Measurements from ENCODE around the gene CTNND2. TPM values are rescaled to one million over a fixed set of nuclear protein-coding genes. Genes with fewer than 3 reads are reported as not detected.
"Not testable (repeated sequence)": the region's sequence is repeated elsewhere in the genome, so short reads cannot be mapped to it uniquely, and the experiment has no call there.

CTNND2 gene
- total and polyA plus RNA-seq, 4 donors = 0.03 to 1.0 (median 0.27) TPM

- peaks cover 2% of the 10 kb centered on the region for H3K9me3 ChIP-seq (ENCODE audit: control insufficient read depth, low read length)
- no peak overlapping the region for H3K27ac ChIP-seq (ENCODE audit: low read depth in 1 of 2, low read length in 2 of 2)
- no peak for ATAC-seq (ENCODE audit: low FRiP score)
- H3K4me1 ChIP-seq (ENCODE audit: control insufficient read depth in 1 of 2, insufficient read depth in 2 of 2, low read length in 2 of 2) = no peaks in the 10 kb centered on the region
- H3K27me3 ChIP-seq (ENCODE audit: control insufficient read depth in 1 of 2, insufficient read depth in 2 of 2, low read length in 1 of 2) = no peaks in the 10 kb centered on the region
- WGBS, 2 donors = 65 to 73% methylated on average over 5 of the region's 5 CpGs
- DNase-seq = no peak
- intact Hi-C loops (cut with DNase I) = no loop called here
- H3K4me3 ChIP-seq (ENCODE audit: low read length in 2 of 2) = no peak overlapping the region
- no peaks in the 10 kb centered on the region for H3K36me3 ChIP-seq (ENCODE audit: control insufficient read depth in 1 of 2, insufficient read depth in 2 of 2, low read length in 1 of 2)
Observed at GRCh38 chr5:11426442-11426841, 477.8 kb downstream of the CTNND2 start.

GRCh38 chr5:11422342-11422741 is 481.9 kb downstream of the CTNND2 start:
- no peaks in the 10 kb centered on the region for H3K36me3 ChIP-seq (ENCODE audit: control insufficient read depth in 1 of 2, insufficient read depth in 2 of 2, low read length in 1 of 2)
- DNase-seq (no peak), ATAC-seq (ENCODE audit: low FRiP score) (no peak)
- no peaks in the 10 kb centered on the region for H3K27me3 ChIP-seq (ENCODE audit: control insufficient read depth in 1 of 2, insufficient read depth in 2 of 2, low read length in 1 of 2)
- no peaks in the 10 kb centered on the region for H3K4me1 ChIP-seq (ENCODE audit: control insufficient read depth in 1 of 2, insufficient read depth in 2 of 2, low read length in 2 of 2)
- H3K9me3 ChIP-seq (ENCODE audit: control insufficient read depth, low read length) = peaks cover 3% of the 10 kb centered on the region
- intact Hi-C loops (cut with DNase I) = no loop called here
- no peak overlapping the region for H3K4me3 ChIP-seq (ENCODE audit: low read length in 2 of 2)
- H3K27ac ChIP-seq (ENCODE audit: low read depth in 1 of 2, low read length in 2 of 2) = no peak overlapping the region
- 58 to 61% methylated on average over 6 of the region's 6 CpGs for WGBS, 2 donors

DNA sequence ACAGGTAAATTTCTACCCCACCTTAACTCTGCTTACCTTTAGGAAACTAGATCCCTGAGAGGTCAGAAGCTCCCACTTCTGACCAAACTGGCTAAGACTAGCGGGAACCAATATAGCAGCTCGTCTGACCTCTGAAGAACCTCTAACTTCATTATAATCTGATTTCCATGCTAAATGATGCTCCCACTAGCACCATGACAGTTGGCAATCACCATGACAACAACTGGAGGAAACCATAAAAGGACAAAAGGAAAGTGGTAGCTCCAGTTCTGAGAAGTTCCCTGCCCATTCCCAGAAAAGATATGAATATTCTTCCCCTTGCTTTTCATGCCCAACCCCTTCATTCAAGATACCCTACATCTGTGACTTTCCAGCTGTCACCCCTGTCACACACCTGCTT is 483.3 kb downstream of the CTNND2 start:
- Histone ChIP-seq H3K27me3 (ENCODE audit: control insufficient read depth in 1 of 2, insufficient read depth in 2 of 2, low read length in 1 of 2) (no peaks in the 10 kb centered on the region), H3K36me3 (ENCODE audit: control insufficient read depth in 1 of 2, insufficient read depth in 2 of 2, low read length in 1 of 2) (no peaks in the 10 kb centered on the region), H3K27ac (ENCODE audit: low read depth in 1 of 2, low read length in 2 of 2) (no peak overlapping the region), H3K9me3 (ENCODE audit: control insufficient read depth, low read length) (peaks cover 3% of the 10 kb centered on the region), H3K4me1 (ENCODE audit: control insufficient read depth in 1 of 2, insufficient read depth in 2 of 2, low read length in 2 of 2) (no peaks in the 10 kb centered on the region), H3K4me3 (ENCODE audit: low read length in 2 of 2) (no peak overlapping the region)
- 79 to 85% methylated on average over 2 of the region's 2 CpGs for WGBS, 2 donors
- no peak for DNase-seq
- intact Hi-C loops (cut with DNase I) = no loop called here
- no peak for ATAC-seq (ENCODE audit: low FRiP score)

DNA sequence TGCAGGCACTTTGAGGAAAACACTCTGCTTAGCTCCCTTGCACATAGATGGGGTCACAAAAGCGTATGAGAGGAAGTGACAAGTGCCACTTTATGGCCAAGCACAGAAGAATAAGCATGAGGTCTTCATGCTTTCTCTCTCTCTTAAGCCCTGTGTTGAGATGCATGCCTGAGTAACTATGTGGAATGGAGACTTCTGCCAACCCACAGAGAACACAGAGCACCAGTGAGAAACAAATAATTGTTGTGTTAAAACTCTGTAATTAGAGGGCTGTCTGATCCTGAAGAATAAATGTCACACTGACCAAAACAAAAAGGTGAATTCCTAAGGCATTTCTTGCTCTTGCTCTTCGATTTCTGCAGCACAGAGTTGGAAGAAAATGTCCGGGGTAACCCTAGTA is 488.5 kb downstream of the CTNND2 start:
- Histone ChIP-seq H3K9me3 (ENCODE audit: control insufficient read depth, low read length) (no peaks in the 10 kb centered on the region), H3K27me3 (ENCODE audit: control insufficient read depth in 1 of 2, insufficient read depth in 2 of 2, low read length in 1 of 2) (no peaks in the 10 kb centered on the region), H3K27ac (ENCODE audit: low read depth in 1 of 2, low read length in 2 of 2) (no peak overlapping the region), H3K36me3 (ENCODE audit: control insufficient read depth in 1 of 2, insufficient read depth in 2 of 2, low read length in 1 of 2) (no peaks in the 10 kb centered on the region), H3K4me3 (ENCODE audit: low read length in 2 of 2) (no peak overlapping the region), H3K4me1 (ENCODE audit: control insufficient read depth in 1 of 2, insufficient read depth in 2 of 2, low read length in 2 of 2) (no peaks in the 10 kb centered on the region)
- intact Hi-C loops (cut with DNase I) = no loop called here
- no peak for DNase-seq
- 46 to 51% methylated on average over 3 of the region's 3 CpGs for WGBS, 2 donors
- ATAC-seq (ENCODE audit: low FRiP score) = no peak

DNA sequence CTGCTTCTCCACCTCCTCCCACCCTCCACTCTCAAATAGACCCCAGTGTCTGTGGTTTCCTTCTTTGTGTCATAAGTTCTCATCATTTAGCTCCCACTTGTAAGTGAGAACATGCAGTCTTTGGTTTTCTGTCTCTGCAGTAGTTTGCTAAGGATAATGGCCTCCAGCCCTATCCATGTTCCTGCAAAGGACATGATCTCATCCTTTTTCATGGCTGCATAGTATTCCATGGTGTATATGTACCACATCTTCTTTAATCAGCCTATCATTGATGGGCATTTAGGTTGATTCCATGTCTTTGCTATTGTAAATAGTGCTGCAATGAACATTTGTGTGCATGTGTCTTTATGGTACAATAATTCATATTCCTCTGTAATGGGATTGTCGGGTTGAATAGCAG is 489.5 kb downstream of the CTNND2 start:
- 96 to 97% methylated on average over 1 of the region's 1 CpG for whole genome bisulfite sequencing, 2 donors
- intact Hi-C loops (cut with DNase I); ATAC-seq (ENCODE audit: low FRiP score): not testable (repeated sequence)

GRCh38 chr5:11411621-11412020 is 492.6 kb downstream of the CTNND2 start:
- no peaks in the 10 kb centered on the region for H3K36me3 ChIP-seq (ENCODE audit: control insufficient read depth in 1 of 2, insufficient read depth in 2 of 2, low read length in 1 of 2)
- H3K27me3 ChIP-seq (ENCODE audit: control insufficient read depth in 1 of 2, insufficient read depth in 2 of 2, low read length in 1 of 2) = no peaks in the 10 kb centered on the region
- no peak overlapping the region for H3K4me3 ChIP-seq (ENCODE audit: low read length in 2 of 2)
- H3K9me3 ChIP-seq (ENCODE audit: control insufficient read depth, low read length) = no peaks in the 10 kb centered on the region
- no peak overlapping the region for H3K27ac ChIP-seq (ENCODE audit: low read depth in 1 of 2, low read length in 2 of 2)
- no peak for ATAC-seq (ENCODE audit: low FRiP score)
- WGBS, 2 donors = 94% methylated on average over 2 of the region's 2 CpGs
- H3K4me1 ChIP-seq (ENCODE audit: control insufficient read depth in 1 of 2, insufficient read depth in 2 of 2, low read length in 2 of 2) = no peaks in the 10 kb centered on the region
- intact Hi-C loops (cut with DNase I) = no loop called here
- no peak for DNase-seq

More for the DNA sequence above, 489.5 kb downstream of the CTNND2 start:
- not testable (repeated sequence) for H3K27me3 ChIP-seq (ENCODE audit: control insufficient read depth in 1 of 2, insufficient read depth in 2 of 2, low read length in 1 of 2); H3K4me3 ChIP-seq (ENCODE audit: low read length in 2 of 2); H3K27ac ChIP-seq (ENCODE audit: low read depth in 1 of 2, low read length in 2 of 2); H3K9me3 ChIP-seq (ENCODE audit: control insufficient read depth, low read length); DNase-seq; H3K4me1 ChIP-seq (ENCODE audit: control insufficient read depth in 1 of 2, insufficient read depth in 2 of 2, low read length in 2 of 2); H3K36me3 ChIP-seq (ENCODE audit: control insufficient read depth in 1 of 2, insufficient read depth in 2 of 2, low read length in 1 of 2)

DNA sequence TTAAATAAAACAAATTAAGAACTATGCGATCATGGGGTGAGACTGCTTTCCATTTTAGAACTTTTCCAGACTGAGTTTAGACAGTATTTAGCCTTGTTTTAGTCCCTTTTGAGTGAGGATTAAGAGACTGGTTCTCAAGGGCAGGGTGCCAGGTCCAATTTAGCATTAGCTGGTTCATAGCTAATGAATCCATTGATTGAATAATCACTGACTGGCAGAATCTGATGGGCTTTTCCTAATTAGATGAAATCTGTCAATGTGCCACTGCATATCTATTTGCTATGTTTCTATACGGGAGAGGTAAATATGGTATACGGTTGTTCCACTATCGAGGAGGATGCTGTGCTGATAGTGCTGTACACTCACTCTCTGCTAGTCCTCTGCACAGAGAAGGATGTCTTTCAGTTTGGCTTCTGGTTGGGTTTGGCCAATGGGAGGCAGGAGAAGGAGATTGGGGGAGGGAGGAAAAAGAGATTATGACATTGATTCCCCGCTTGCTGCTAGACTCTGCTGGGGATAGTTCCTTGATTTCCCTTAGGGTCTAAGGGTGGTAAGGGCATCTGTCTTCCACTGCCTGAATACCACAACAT is 496.6 kb downstream of the CTNND2 start:
- intact Hi-C loops (cut with DNase I) = no loop called here
- Histone ChIP-seq H3K4me3 (ENCODE audit: low read length in 2 of 2) (no peak overlapping the region), H3K36me3 (ENCODE audit: control insufficient read depth in 1 of 2, insufficient read depth in 2 of 2, low read length in 1 of 2) (no peaks in the 10 kb centered on the region), H3K27ac (ENCODE audit: low read depth in 1 of 2, low read length in 2 of 2) (no peak overlapping the region), H3K4me1 (ENCODE audit: control insufficient read depth in 1 of 2, insufficient read depth in 2 of 2, low read length in 2 of 2) (no peaks in the 10 kb centered on the region), H3K9me3 (ENCODE audit: control insufficient read depth, low read length) (no peaks in the 10 kb centered on the region), H3K27me3 (ENCODE audit: control insufficient read depth in 1 of 2, insufficient read depth in 2 of 2, low read length in 1 of 2) (no peaks in the 10 kb centered on the region)
- WGBS, 2 donors = 78 to 79% methylated on average over 5 of the region's 5 CpGs
- no peak for ATAC-seq (ENCODE audit: low FRiP score)
- no peak for DNase-seq

DNA sequence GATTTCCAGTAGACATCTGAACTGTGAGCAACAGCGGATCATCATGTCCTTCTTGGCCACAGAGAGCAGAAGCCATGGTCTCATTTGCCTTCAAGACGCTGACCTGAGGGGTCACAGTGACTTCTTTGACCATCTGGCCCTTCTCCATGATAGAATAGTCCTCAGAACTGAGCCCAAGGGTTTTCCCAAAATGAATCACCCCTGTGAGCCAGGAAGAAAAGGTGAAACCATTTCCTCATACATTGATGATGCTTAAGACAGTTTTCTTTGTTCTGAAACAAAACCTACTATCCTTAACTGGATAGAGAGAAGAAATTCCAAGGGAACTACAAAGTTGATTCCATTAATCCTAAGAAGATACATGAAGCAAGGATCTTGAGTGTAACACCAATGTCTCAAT is 503.9 kb downstream of the CTNND2 start:
- H3K4me3 ChIP-seq (ENCODE audit: low read length in 2 of 2) = no peak overlapping the region
- no peaks in the 10 kb centered on the region for H3K4me1 ChIP-seq (ENCODE audit: control insufficient read depth in 1 of 2, insufficient read depth in 2 of 2, low read length in 2 of 2)
- no peaks in the 10 kb centered on the region for H3K27me3 ChIP-seq (ENCODE audit: control insufficient read depth in 1 of 2, insufficient read depth in 2 of 2, low read length in 1 of 2)
- ATAC-seq (ENCODE audit: low FRiP score) (no peak), DNase-seq (no peak)
- H3K9me3 ChIP-seq (ENCODE audit: control insufficient read depth, low read length) = no peaks in the 10 kb centered on the region
- no peaks in the 10 kb centered on the region for H3K36me3 ChIP-seq (ENCODE audit: control insufficient read depth in 1 of 2, insufficient read depth in 2 of 2, low read length in 1 of 2)
- H3K27ac ChIP-seq (ENCODE audit: low read depth in 1 of 2, low read length in 2 of 2) = no peak overlapping the region
- intact Hi-C loops (cut with DNase I) = no loop called here
- WGBS, 2 donors = 80 to 91% methylated on average over 2 of the region's 2 CpGs

DNA sequence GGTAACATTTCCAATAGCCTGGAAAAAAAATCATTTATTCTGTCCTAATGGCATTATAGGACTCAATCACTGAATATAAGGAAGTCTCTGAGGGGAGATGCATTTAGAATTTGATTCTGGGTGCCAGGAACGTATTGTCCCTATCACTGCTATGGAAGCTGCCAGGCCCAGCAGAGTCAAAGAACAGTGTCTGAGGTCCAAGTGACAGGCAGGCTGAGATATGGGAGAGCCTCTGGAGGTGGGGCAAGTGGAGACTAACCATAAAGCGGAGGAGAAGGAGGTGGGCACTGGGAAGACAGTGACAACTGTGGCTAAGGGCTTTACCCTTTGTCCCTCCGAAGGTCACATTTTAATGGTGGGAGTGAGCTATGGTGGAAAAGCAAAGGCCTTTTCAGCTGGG is 505.5 kb downstream of the CTNND2 start:
- H3K27me3 ChIP-seq (ENCODE audit: control insufficient read depth in 1 of 2, insufficient read depth in 2 of 2, low read length in 1 of 2) = no peaks in the 10 kb centered on the region
- no peaks in the 10 kb centered on the region for H3K4me1 ChIP-seq (ENCODE audit: control insufficient read depth in 1 of 2, insufficient read depth in 2 of 2, low read length in 2 of 2)
- intact Hi-C loops (cut with DNase I) = no loop called here
- ATAC-seq (ENCODE audit: low FRiP score) (no peak), DNase-seq (no peak)
- H3K27ac ChIP-seq (ENCODE audit: low read depth in 1 of 2, low read length in 2 of 2) = no peak overlapping the region
- H3K36me3 ChIP-seq (ENCODE audit: control insufficient read depth in 1 of 2, insufficient read depth in 2 of 2, low read length in 1 of 2) = no peaks in the 10 kb centered on the region
- H3K9me3 ChIP-seq (ENCODE audit: control insufficient read depth, low read length) = no peaks in the 10 kb centered on the region
- 81 to 83% methylated on average over 3 of the region's 3 CpGs for WGBS, 2 donors
- no peak overlapping the region for H3K4me3 ChIP-seq (ENCODE audit: low read length in 2 of 2)
